HG02852 (cell line): ENCODE measurements around the gene EN2.

Experiments
- ATAC-seq: cut with Tn5 transposase; IDR thresholded peaks from one replicate; pipeline ENCODE4 v1.9.1; 2021; ENCODE audit warnings: mild to moderate bottlenecking, moderate library complexity; ENCODE audit not compliant: unreplicated experiment

Gene EN2

GRCh38 chr7:155484483-155485399 is 26.8 kb downstream of the EN2 start:
- ATAC-seq, result no peak

GRCh38 chr7:155486783-155487508 is 29.0 kb downstream of the EN2 start:
- ATAC-seq, result no peak

- ATAC-seq, result no peak
Measured at GRCh38 chr7:155487509-155488482, 29.9 kb downstream of the EN2 start.

GRCh38 chr7:155488483-155489127 is 30.7 kb downstream of the EN2 start:
- no peak for ATAC-seq

- no peak for ATAC-seq
Measured at GRCh38 chr7:155489158-155489840, 31.4 kb downstream of the EN2 start.

- peak; percentile 28 for ATAC-seq
Measured at GRCh38 chr7:155489862-155490696, 32.1 kb downstream of the EN2 start.

GRCh38 chr7:155490697-155491628 is 33.0 kb downstream of the EN2 start:
- peak; percentile 92 for ATAC-seq

GRCh38 chr7:155491812-155492211 is 33.9 kb downstream of the EN2 start:
- no peak for ATAC-seq

- ATAC-seq, result no peak
Measured at GRCh38 chr7:155493744-155494538, 36.0 kb downstream of the EN2 start.

- ATAC-seq, result no peak
Measured at GRCh38 chr7:155494551-155494950, 36.6 kb downstream of the EN2 start.

GRCh38 chr7:155495440-155496248 is 37.7 kb downstream of the EN2 start:
- no peak for ATAC-seq

- no peak for ATAC-seq
Measured at GRCh38 chr7:155496267-155497005, 38.5 kb downstream of the EN2 start.

GRCh38 chr7:155497149-155497901 is 39.4 kb downstream of the EN2 start:
- no peak for ATAC-seq

- ATAC-seq, result no peak
Measured at GRCh38 chr7:155505422-155505793, 47.5 kb downstream of the EN2 start.

GRCh38 chr7:155506854-155507337 is 49.0 kb downstream of the EN2 start:
- ATAC-seq, result no peak
